ENCODE results near the gene FANCC.

The FANCC gene

GRCh38 chr9:95201206-95201605 is 116.3 kb downstream of the FANCC start:
- DNase-seq (ENCODE audit: low read depth) = no peak
- H3K4me3 ChIP-seq (ENCODE audit: low read depth, low read length) = no peak overlapping the region
- no peak for TF ChIP-seq CTCF (IDR thresholded peaks at IDR 0.05; ENCODE audit: low read depth, low read length, missing control alignments)

- no peak overlapping the region for H3K4me3 ChIP-seq (ENCODE audit: low read depth, low read length)
- no peak for DNase-seq (ENCODE audit: low read depth)
- no peak for TF ChIP-seq CTCF (IDR thresholded peaks at IDR 0.05; ENCODE audit: low read depth, low read length, missing control alignments)
These were observed 119.7 kb downstream of the FANCC start for GRCh38 chr9:95197692-95198271.

GRCh38 chr9:95193480-95193879 is 124.0 kb downstream of the FANCC start:
- no peak for TF ChIP-seq CTCF (IDR thresholded peaks at IDR 0.05; ENCODE audit: low read depth, low read length, missing control alignments)
- H3K4me3 ChIP-seq (ENCODE audit: low read depth, low read length) = no peak overlapping the region
- no peak for DNase-seq (ENCODE audit: low read depth)

- no peak for TF ChIP-seq CTCF (IDR thresholded peaks at IDR 0.05; ENCODE audit: low read depth, low read length, missing control alignments)
- no peak for DNase-seq (ENCODE audit: low read depth)
- H3K4me3 ChIP-seq (ENCODE audit: low read depth, low read length) = no peak overlapping the region
These were observed 124.4 kb downstream of the FANCC start for GRCh38 chr9:95193067-95193466.

GRCh38 chr9:95192631-95193030 is 124.9 kb downstream of the FANCC start:
- no peak overlapping the region for H3K4me3 ChIP-seq (ENCODE audit: low read depth, low read length)
- DNase-seq (ENCODE audit: low read depth) = no peak
- no peak for TF ChIP-seq CTCF (IDR thresholded peaks at IDR 0.05; ENCODE audit: low read depth, low read length, missing control alignments)

- TF ChIP-seq CTCF (IDR thresholded peaks at IDR 0.05; ENCODE audit: low read depth, low read length, missing control alignments) = no peak
- DNase-seq (ENCODE audit: low read depth) = no peak
- H3K4me3 ChIP-seq (ENCODE audit: low read depth, low read length) = no peak overlapping the region
These were observed 127.1 kb downstream of the FANCC start for GRCh38 chr9:95190413-95190812.

Measured in GM12864 (cell line).